DND-41 (cell line): ENCODE measurements around the gene TIMM44.

ENCODE experiments used
- ATAC-seq: fragments of 200-7000 bp; cut with Tn5 transposase; 3 replicates; pipeline ENCODE4 v1.9.1; 2021; ENCODE audit warnings: low read depth; ENCODE audit not compliant: insufficient read depth
- DNase-seq: peaks from one replicate; pipeline ENCODE4 v3.0.0-alpha.2; 2020
- H2AFZ ChIP-seq: 2 replicates; pipeline ENCODE4 v1.6.0; 2012; ENCODE audit warnings: low read depth, low read length
- H3K27ac ChIP-seq: 2 replicates; pipeline ENCODE4 v1.5.1; 2012; ENCODE audit warnings: low read length, inconsistent platforms
- H3K27me3 ChIP-seq: fragments of 200-600 bp; sonication (generic); 2 replicates; pipeline ENCODE4 v1.6.0; 2012; ENCODE audit warnings: low read length, mild to moderate bottlenecking, inconsistent platforms; ENCODE audit not compliant: insufficient read depth, poor library complexity
- H3K36me3 ChIP-seq: 2 replicates; pipeline ENCODE4 v1.5.1; 2012; ENCODE audit warnings: low read length, inconsistent platforms; ENCODE audit not compliant: insufficient read depth
- H3K4me1 ChIP-seq: 2 replicates; pipeline ENCODE4 v1.5.1; 2012; ENCODE audit warnings: mild to moderate bottlenecking, low read length; ENCODE audit not compliant: insufficient read depth
- H3K4me2 ChIP-seq: 2 replicates; pipeline ENCODE4 v1.6.0; 2012; ENCODE audit warnings: mild to moderate bottlenecking, moderate library complexity, low read length, inconsistent platforms; ENCODE audit not compliant: insufficient read depth
- H3K4me3 ChIP-seq, 2 experiments: fragments of 200-600 bp in 1 of 2; shearing (Covaris generic) in 1 of 2; 2 replicates each; pipeline ENCODE4 v1.5.1; 2012 to 2016; ENCODE audit warnings: inconsistent platforms in 2 of 2, low read length in 2 of 2, mild to moderate bottlenecking in 2 of 2, low read depth in 1 of 2, moderate library complexity in 1 of 2
- H3K79me2 ChIP-seq: 2 replicates; pipeline ENCODE4 v1.6.0; 2012; ENCODE audit warnings: low read length, inconsistent platforms; ENCODE audit not compliant: insufficient read depth
- H3K9ac ChIP-seq: 2 replicates; pipeline ENCODE4 v1.6.0; 2012; ENCODE audit warnings: low read depth, mild to moderate bottlenecking, inconsistent platforms, low read length, moderate library complexity
- H3K9me3 ChIP-seq: 2 replicates; pipeline ENCODE4 v1.5.1; 2012; ENCODE audit warnings: low read length, moderate library complexity, mild to moderate bottlenecking, inconsistent platforms; ENCODE audit not compliant: insufficient read depth, severe bottlenecking
- H4K20me1 ChIP-seq: 2 replicates; pipeline ENCODE4 v1.6.0; 2012; ENCODE audit warnings: low read length; ENCODE audit not compliant: insufficient read depth
- EZH2 ChIP-seq: IDR thresholded peaks from 3 replicates; pipeline ENCODE4 v1.6.1; 2012; ENCODE audit warnings: borderline replicate concordance, low read depth, mild to moderate bottlenecking, moderate library complexity, low read length, inconsistent platforms; ENCODE audit not compliant: severe bottlenecking
- TF ChIP-seq, protein P1 (sequence below): IDR thresholded peaks from 2 replicates; pipeline ENCODE4 v1.5.1; 2012; ENCODE audit warnings: borderline replicate concordance, low read length, moderate library complexity, mild to moderate bottlenecking; ENCODE audit not compliant: poor library complexity, severe bottlenecking; ENCODE audit errors: extremely low read depth

The TIMM44 gene

DNA sequence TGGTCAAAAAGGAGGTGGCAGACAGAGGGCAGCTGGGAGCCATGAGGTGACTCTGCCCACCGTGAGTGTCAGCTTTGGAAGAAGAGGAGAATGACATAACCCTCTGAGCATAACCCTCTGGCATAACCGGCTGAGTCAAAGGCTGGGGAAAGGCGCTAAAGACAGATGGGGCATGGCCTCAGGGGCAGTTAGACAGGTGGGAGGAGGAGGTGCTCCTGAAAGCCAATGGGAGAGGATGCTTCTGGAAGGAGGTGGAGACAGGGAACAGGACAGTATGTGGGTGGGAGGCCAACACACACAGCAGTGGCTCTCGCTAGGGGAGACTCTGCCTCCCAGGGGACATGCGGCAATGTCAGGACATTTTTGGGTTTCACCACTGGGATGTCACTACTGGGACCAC lies 44.8 kb upstream of the TIMM44 start:
- Histone ChIP-seq H3K4me2 (no peak overlapping the region), H3K36me3 (peaks cover 96% of the 10 kb centered on the region), H3K4me3 (no peak overlapping the region), H2AFZ (no peak overlapping the region), H3K79me2 (peaks cover 98% of the 10 kb centered on the region), H3K9ac (no peak overlapping the region), H3K4me1 (no peaks in the 10 kb centered on the region), H3K27ac (no peak overlapping the region), H3K27me3 (no peaks in the 10 kb centered on the region), H3K9me3 (no peaks in the 10 kb centered on the region), H4K20me1 (peaks cover 90% of the 10 kb centered on the region)
- no peak for ATAC-seq
- TF ChIP-seq EZH2: no peak
- TF ChIP-seq, protein P1, sequence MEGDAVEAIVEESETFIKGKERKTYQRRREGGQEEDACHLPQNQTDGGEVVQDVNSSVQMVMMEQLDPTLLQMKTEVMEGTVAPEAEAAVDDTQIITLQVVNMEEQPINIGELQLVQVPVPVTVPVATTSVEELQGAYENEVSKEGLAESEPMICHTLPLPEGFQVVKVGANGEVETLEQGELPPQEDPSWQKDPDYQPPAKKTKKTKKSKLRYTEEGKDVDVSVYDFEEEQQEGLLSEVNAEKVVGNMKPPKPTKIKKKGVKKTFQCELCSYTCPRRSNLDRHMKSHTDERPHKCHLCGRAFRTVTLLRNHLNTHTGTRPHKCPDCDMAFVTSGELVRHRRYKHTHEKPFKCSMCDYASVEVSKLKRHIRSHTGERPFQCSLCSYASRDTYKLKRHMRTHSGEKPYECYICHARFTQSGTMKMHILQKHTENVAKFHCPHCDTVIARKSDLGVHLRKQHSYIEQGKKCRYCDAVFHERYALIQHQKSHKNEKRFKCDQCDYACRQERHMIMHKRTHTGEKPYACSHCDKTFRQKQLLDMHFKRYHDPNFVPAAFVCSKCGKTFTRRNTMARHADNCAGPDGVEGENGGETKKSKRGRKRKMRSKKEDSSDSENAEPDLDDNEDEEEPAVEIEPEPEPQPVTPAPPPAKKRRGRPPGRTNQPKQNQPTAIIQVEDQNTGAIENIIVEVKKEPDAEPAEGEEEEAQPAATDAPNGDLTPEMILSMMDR: no peak
- no peak for DNase-seq

DNA sequence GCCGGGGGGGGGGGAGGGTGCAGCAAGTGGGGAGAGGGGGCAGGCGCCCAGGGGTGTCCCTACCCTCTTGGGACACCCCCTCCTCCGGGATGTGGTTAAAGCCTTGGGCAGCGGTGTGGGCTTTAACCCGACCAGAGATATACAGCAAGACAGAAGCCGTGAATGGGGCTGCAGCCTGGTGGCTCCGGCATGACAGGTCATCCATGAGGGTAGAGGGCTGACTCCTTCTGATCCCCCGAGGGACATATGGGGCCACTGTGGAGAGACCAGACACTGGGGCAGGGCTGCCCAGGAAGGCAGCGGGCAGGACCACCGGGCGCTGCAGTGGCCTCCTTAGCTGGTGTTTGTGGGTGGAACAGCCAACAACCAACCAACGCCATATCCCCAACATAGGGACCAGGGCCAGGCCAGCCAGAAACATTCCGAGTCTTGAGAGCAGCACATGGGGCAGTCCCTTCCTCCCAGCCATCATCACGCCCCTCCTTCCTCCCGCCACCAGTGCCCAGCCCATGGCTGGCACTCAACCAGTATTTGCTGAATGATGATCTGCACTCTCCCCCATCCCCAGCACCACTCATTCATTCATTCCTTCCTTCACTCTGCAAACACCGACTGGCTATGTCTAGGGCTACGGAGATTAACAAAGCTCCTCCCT lies 43.8 kb upstream of the TIMM44 start:
- no peak overlapping the region for H3K4me2 ChIP-seq
- peaks cover 96% of the 10 kb centered on the region for H3K36me3 ChIP-seq
- TF ChIP-seq EZH2: no peak

DNA sequence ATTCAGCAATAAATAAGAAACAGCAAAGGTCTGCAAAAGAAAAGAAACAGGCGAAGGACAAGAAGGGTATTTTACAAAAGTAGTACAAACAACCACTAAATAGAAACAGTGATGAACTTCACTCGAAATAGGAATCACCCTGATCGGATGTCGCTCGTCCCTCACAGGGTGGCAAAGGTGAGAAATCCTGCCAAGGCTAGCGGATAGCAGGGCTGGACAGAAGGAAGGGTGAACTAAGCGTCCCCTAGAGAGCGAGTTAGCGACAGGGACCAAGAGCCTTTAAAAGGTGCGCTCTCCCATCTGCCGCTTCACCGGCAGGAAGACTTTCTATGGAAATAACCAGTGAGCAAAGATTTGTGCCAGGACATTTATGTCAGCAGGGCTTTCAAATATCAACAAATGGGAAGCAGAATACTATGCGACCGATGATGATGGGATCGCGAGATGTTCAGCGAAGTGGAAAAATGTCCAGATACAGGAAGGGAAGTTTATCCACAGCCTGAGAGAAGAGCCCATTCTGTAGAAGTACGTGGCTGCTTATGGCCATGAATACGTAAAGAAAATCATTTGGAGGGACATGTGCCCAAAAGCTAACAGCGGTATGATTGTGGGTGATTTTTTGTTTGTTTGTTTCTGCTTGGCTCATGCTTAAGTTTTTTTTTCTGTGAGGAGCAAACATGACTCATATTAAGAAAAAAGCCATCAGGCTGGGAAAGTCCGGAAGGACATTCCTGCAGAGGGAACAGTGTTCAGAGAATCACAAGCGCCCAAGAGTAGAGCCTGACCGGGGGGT lies 43.1 kb upstream of the TIMM44 start:
- H3K9me3 ChIP-seq: no peaks in the 10 kb centered on the region
- H3K4me2 ChIP-seq: no peak overlapping the region
- no peak for DNase-seq
- H3K79me2 ChIP-seq: peaks cover 95% of the 10 kb centered on the region
- no peak overlapping the region for H2AFZ ChIP-seq
- TF ChIP-seq, protein P1: no peak
- TF ChIP-seq EZH2: no peak
- no peaks in the 10 kb centered on the region for H3K27me3 ChIP-seq
- H3K4me1 ChIP-seq: no peaks in the 10 kb centered on the region
- H3K9ac ChIP-seq: no peak overlapping the region
- peaks cover 97% of the 10 kb centered on the region for H3K36me3 ChIP-seq
- no peak for ATAC-seq
- H4K20me1 ChIP-seq: peaks cover 92% of the 10 kb centered on the region
- no peak overlapping the region for H3K27ac ChIP-seq
- no peak overlapping the region for H3K4me3 ChIP-seq

More for the DNA sequence above, 43.8 kb upstream of the TIMM44 start:
- DNase-seq (no peak), ATAC-seq (no peak)
- H4K20me1 ChIP-seq: peaks cover 89% of the 10 kb centered on the region
- H3K79me2 ChIP-seq: peaks cover 97% of the 10 kb centered on the region
- no peak overlapping the region for H2AFZ ChIP-seq
- no peaks in the 10 kb centered on the region for H3K27me3 ChIP-seq
- H3K27ac ChIP-seq: no peak overlapping the region
- H3K4me1 ChIP-seq: no peaks in the 10 kb centered on the region
- H3K9ac ChIP-seq: no peak overlapping the region
- H3K9me3 ChIP-seq: no peaks in the 10 kb centered on the region
- H3K4me3 ChIP-seq: no peak overlapping the region

DNA sequence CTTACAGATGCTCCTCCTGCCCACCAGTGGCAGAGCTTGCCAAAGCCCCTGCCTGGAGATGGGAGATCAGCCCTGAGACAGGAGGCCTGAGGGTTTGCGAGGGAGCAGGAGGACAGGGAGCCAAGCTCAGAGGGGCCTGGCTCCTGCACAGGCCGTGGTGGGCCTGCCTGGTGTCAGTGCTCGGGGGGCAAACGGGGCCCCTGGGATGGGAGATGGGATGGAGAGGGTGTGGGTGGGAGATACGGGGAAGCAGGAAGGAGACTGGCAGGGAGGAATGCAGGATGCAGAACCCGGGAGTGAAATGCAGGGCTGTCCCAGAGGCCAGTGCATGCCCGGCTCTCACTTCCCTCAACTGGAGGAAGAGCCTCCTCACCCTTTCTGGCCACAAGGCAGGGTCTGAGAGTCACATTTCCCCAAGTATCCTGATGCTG lies 42.0 kb upstream of the TIMM44 start:
- H3K27me3 ChIP-seq: no peaks in the 10 kb centered on the region
- H3K36me3 ChIP-seq: peaks cover 97% of the 10 kb centered on the region

More for the DNA sequence above, 42.0 kb upstream of the TIMM44 start:
- Histone ChIP-seq H3K27ac (no peak overlapping the region), H3K4me1 (no peaks in the 10 kb centered on the region), H3K4me3 (no peak overlapping the region), H2AFZ (no peak overlapping the region), H3K9ac (no peak overlapping the region), H4K20me1 (peaks cover 91% of the 10 kb centered on the region), H3K79me2 (peaks cover 94% of the 10 kb centered on the region), H3K9me3 (no peaks in the 10 kb centered on the region), H3K4me2 (no peak overlapping the region)
- no peak for TF ChIP-seq EZH2
- TF ChIP-seq, protein P1: no peak
- ATAC-seq (no peak), DNase-seq (no peak)
